ENCODE measurements around the gene HARS2. TPM values are rescaled to one million over a fixed set of nuclear protein-coding genes. Genes with fewer than 3 reads are reported as not detected.
A peak's percentile ranks its signal among the peaks of the same experiment; 100 is the strongest.
"Not testable (repeated sequence)": the region's sequence is repeated elsewhere in the genome, so short reads cannot be mapped to it uniquely, and the experiment has no call there.

Gene HARS2
- total RNA-seq, 1 donor from 2014 or later: 29.9 TPM

GRCh38 chr5:140700177-140701144, 9.2 kb downstream of the HARS2 start, which contains the start of gene ZMAT2:
ZMAT2 (plus strand) TSS chr5:140700447; CDS start chr5:140700461, 14 bp downstream.
- Histone ChIP-seq H3K27me3 (ENCODE audit: insufficient read depth, low read length) (no peaks in the 10 kb centered on the region), H2AFZ (ENCODE audit: low read depth, low read length) (peak within 1 kb of the TSS; percentile 74), H3K4me2 (ENCODE audit: low read length) (peak within 1 kb of the TSS; percentile 95), H3K79me2 (ENCODE audit: insufficient read depth, low read length) (peaks cover 35% of the 10 kb centered on the region), H3K9ac (ENCODE audit: low read length) (peak within 1 kb of the TSS; percentile 91), H3K4me1 (ENCODE audit: insufficient read depth, low read length) (peaks cover 9% of the 10 kb centered on the region), H3K4me3 (ENCODE audit: insufficient read depth, low read depth, low read length) (peak within 1 kb of the TSS; percentile 92), H4K20me1 (ENCODE audit: insufficient read depth, low read length) (peaks cover 25% of the 10 kb centered on the region), H3K36me3 (ENCODE audit: insufficient read depth, low read length) (peaks cover 65% of the 10 kb centered on the region), H3K9me3 (ENCODE audit: insufficient read depth, low read depth, low read length) (no peaks in the 10 kb centered on the region), H3K27ac (ENCODE audit: low read depth, low read length) (peak within 1 kb of the TSS; percentile 70)
- peaks cover 20% of the 10 kb centered on the region for H3K4me1 Mint-ChIP-seq (ENCODE audit: low read depth, unreplicated experiment)
- peak; percentile 99 for DNase-seq (ENCODE audit: low read depth)
- peak; percentile 98 for FAIRE-seq
- peak within 1 kb of the TSS; percentile 93 for H3K27ac Mint-ChIP-seq (ENCODE audit: unreplicated experiment)
- H3K9me3 Mint-ChIP-seq (ENCODE audit: unreplicated experiment): peaks cover 2% of the 10 kb centered on the region
- TF ChIP-seq CTCF (IDR thresholded peaks at IDR 0.05; ENCODE audit: insufficient read depth, low read depth, low read length): no peak
- no peaks in the 10 kb centered on the region for H3K27me3 Mint-ChIP-seq (ENCODE audit: low read depth, unreplicated experiment)
- H3K4me3 Mint-ChIP-seq (ENCODE audit: unreplicated experiment): peak within 1 kb of the TSS; percentile 100
- H3K36me3 Mint-ChIP-seq (ENCODE audit: low read depth, unreplicated experiment): peaks cover 32% of the 10 kb centered on the region

- Mint-ChIP-seq H3K4me3 (ENCODE audit: unreplicated experiment) (no peak overlapping the region), H3K27me3 (ENCODE audit: low read depth, unreplicated experiment) (no peaks in the 10 kb centered on the region), H3K4me1 (ENCODE audit: low read depth, unreplicated experiment) (no peaks in the 10 kb centered on the region), H3K27ac (ENCODE audit: unreplicated experiment) (no peak overlapping the region), H3K9me3 (ENCODE audit: unreplicated experiment) (no peaks in the 10 kb centered on the region), H3K36me3 (ENCODE audit: low read depth, unreplicated experiment) (peaks cover 23% of the 10 kb centered on the region)
- H3K9me3 ChIP-seq (ENCODE audit: insufficient read depth, low read depth, low read length): no peaks in the 10 kb centered on the region
- DNase-seq (ENCODE audit: low read depth) (no peak), FAIRE-seq (no peak)
- peaks cover 1% of the 10 kb centered on the region for H3K79me2 ChIP-seq (ENCODE audit: insufficient read depth, low read length)
- no peak overlapping the region for H3K4me2 ChIP-seq (ENCODE audit: low read length)
- no peak overlapping the region for H3K4me3 ChIP-seq (ENCODE audit: insufficient read depth, low read depth, low read length)
- H3K9ac ChIP-seq (ENCODE audit: low read length): no peak overlapping the region
- no peak overlapping the region for H2AFZ ChIP-seq (ENCODE audit: low read depth, low read length)
- H4K20me1 ChIP-seq (ENCODE audit: insufficient read depth, low read length): peaks cover 5% of the 10 kb centered on the region
- TF ChIP-seq EZH2 (IDR thresholded peaks at IDR 0.05; ENCODE audit: insufficient read depth, low read length) (no peak), CTCF (IDR thresholded peaks at IDR 0.05; ENCODE audit: insufficient read depth, low read depth, low read length) (no peak)
- no peaks in the 10 kb centered on the region for H3K4me1 ChIP-seq (ENCODE audit: insufficient read depth, low read length)
- no peak overlapping the region for H3K27ac ChIP-seq (ENCODE audit: low read depth, low read length)
- H3K36me3 ChIP-seq (ENCODE audit: insufficient read depth, low read length): peaks cover 44% of the 10 kb centered on the region
- H3K27me3 ChIP-seq (ENCODE audit: insufficient read depth, low read length): no peaks in the 10 kb centered on the region
These were observed 16.6 kb downstream of the HARS2 start for GRCh38 chr5:140707812-140708211.

GRCh38 chr5:140708787-140709186, 17.5 kb downstream of the HARS2 start:
- not testable (repeated sequence) for H3K27ac Mint-ChIP-seq (ENCODE audit: unreplicated experiment); H3K4me1 ChIP-seq (ENCODE audit: insufficient read depth, low read length); H2AFZ ChIP-seq (ENCODE audit: low read depth, low read length); H3K27ac ChIP-seq (ENCODE audit: low read depth, low read length); FAIRE-seq; H3K9me3 Mint-ChIP-seq (ENCODE audit: unreplicated experiment); H3K9ac ChIP-seq (ENCODE audit: low read length); H3K4me3 Mint-ChIP-seq (ENCODE audit: unreplicated experiment); H3K27me3 ChIP-seq (ENCODE audit: insufficient read depth, low read length); H3K4me1 Mint-ChIP-seq (ENCODE audit: low read depth, unreplicated experiment); H3K4me2 ChIP-seq (ENCODE audit: low read length); H3K9me3 ChIP-seq (ENCODE audit: insufficient read depth, low read depth, low read length); H3K4me3 ChIP-seq (ENCODE audit: insufficient read depth, low read depth, low read length); DNase-seq (ENCODE audit: low read depth); H3K79me2 ChIP-seq (ENCODE audit: insufficient read depth, low read length); H3K27me3 Mint-ChIP-seq (ENCODE audit: low read depth, unreplicated experiment); H4K20me1 ChIP-seq (ENCODE audit: insufficient read depth, low read length)
- peaks cover 22% of the 10 kb centered on the region for H3K36me3 Mint-ChIP-seq (ENCODE audit: low read depth, unreplicated experiment)
- H3K36me3 ChIP-seq (ENCODE audit: insufficient read depth, low read length): peaks cover 38% of the 10 kb centered on the region

All from astrocyte (in vitro differentiated cells and primary cell).